Measurements from ENCODE around the gene GCC2.
"Not testable (repeated sequence)": the region's sequence is repeated elsewhere in the genome, so short reads cannot be mapped to it uniquely, and the experiment has no call there.

Gene GCC2

DNA sequence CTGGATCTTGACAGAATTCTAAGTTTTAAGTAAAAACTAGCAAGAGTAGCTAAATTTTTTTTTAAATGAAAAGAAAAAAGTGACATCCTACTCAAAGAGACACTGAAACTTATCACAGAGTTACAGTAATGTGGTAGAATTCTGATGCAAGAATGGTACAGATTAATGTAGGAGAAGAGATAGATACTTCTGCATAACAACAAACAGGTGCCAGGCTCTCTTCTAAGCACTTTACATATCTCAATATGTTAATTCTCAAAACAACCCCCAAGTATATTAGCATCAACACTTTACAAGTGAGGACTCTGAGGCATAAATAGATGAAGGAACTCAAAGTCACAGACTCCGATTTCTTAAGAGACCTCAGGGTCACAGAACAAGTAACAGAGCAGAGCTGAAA lies 28.1 kb downstream of the GCC2 start:
- Histone ChIP-seq H3K9ac (no peak overlapping the region), H3K4me3 (ENCODE audit: low read depth, low read length) (no peak overlapping the region), H2AFZ (no peak overlapping the region), H3K4me1 (no peaks in the 10 kb centered on the region), H3K79me2 (no peaks in the 10 kb centered on the region), H3K27ac (no peak overlapping the region), H3K27me3 (ENCODE audit: control insufficient read depth, insufficient read depth, low read length) (no peaks in the 10 kb centered on the region), H3K9me3 (ENCODE audit: control insufficient read depth, low read length) (no peaks in the 10 kb centered on the region), H3K4me2 (ENCODE audit: low read length) (no peak overlapping the region), H3K36me3 (ENCODE audit: control insufficient read depth, insufficient read depth, low read length) (no peaks in the 10 kb centered on the region)
- TF ChIP-seq, protein P1, sequence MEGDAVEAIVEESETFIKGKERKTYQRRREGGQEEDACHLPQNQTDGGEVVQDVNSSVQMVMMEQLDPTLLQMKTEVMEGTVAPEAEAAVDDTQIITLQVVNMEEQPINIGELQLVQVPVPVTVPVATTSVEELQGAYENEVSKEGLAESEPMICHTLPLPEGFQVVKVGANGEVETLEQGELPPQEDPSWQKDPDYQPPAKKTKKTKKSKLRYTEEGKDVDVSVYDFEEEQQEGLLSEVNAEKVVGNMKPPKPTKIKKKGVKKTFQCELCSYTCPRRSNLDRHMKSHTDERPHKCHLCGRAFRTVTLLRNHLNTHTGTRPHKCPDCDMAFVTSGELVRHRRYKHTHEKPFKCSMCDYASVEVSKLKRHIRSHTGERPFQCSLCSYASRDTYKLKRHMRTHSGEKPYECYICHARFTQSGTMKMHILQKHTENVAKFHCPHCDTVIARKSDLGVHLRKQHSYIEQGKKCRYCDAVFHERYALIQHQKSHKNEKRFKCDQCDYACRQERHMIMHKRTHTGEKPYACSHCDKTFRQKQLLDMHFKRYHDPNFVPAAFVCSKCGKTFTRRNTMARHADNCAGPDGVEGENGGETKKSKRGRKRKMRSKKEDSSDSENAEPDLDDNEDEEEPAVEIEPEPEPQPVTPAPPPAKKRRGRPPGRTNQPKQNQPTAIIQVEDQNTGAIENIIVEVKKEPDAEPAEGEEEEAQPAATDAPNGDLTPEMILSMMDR (IDR thresholded peaks at IDR 0.05) = no peak

DNA sequence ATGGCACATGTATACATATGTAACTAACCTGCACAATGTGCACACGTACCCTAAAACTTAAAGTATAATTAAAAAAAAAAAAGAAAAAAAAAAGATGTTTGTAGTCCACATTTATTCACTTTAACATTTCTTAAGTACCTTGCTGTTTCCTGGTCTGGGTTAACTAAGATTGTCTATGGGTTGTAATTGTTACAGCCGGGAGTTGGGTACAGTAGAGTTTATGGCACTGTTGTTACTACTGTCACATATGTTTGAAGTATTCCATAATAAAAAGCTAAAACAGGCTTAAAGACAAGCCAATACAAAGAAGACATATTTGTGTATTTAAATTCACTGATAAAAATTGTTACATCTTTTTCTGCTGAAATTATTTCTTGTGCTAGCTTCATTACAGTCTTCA lies 36.2 kb downstream of the GCC2 start:
- no peak overlapping the region for H3K4me3 ChIP-seq (ENCODE audit: low read depth, low read length)
- no peak overlapping the region for H3K4me2 ChIP-seq (ENCODE audit: low read length)
- H3K79me2 ChIP-seq = no peaks in the 10 kb centered on the region
- no peak overlapping the region for H2AFZ ChIP-seq
- TF ChIP-seq, protein P1 (IDR thresholded peaks at IDR 0.05) = no peak
- H3K27me3 ChIP-seq (ENCODE audit: control insufficient read depth, insufficient read depth, low read length) = no peaks in the 10 kb centered on the region
- H3K27ac ChIP-seq = no peak overlapping the region
- no peak overlapping the region for H3K9ac ChIP-seq
- no peaks in the 10 kb centered on the region for H3K9me3 ChIP-seq (ENCODE audit: control insufficient read depth, low read length)
- H3K4me1 ChIP-seq = no peaks in the 10 kb centered on the region
- H3K36me3 ChIP-seq (ENCODE audit: control insufficient read depth, insufficient read depth, low read length) = no peaks in the 10 kb centered on the region

DNA sequence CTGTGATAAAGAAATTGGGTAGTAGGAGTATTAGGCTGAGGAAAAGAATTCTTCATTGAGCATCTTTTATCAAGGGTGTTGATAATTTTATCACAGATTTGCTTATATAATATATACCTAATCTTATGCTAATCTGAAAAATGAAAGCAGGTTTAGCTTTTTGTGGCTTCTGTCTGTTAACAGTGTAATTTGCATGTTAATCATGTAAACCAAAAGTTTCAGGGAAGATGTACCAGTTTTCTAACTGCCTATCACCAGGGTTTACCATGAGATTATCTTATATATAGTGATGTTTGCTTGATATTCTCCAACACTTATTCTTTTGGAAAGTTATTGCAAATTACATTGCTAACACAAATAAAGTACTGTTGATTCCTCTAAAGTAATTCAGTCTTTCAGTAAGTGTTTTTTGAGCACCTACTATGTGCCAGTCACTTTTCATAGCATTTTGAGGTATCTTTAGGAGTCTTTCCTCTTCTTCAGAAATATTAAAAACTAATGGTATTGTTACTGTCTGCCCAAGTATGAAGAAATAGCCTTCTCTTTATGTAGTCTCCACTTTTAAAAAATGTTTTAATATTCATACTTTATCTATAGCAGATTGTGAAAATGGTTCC lies 41.6 kb downstream of the GCC2 start:
- no peak overlapping the region for H3K9ac ChIP-seq
- no peak overlapping the region for H2AFZ ChIP-seq
- H3K4me2 ChIP-seq (ENCODE audit: low read length) = no peak overlapping the region
- TF ChIP-seq, protein P1 (IDR thresholded peaks at IDR 0.05) = no peak
- H3K27ac ChIP-seq = no peak overlapping the region
- H3K9me3 ChIP-seq (ENCODE audit: control insufficient read depth, low read length) = no peaks in the 10 kb centered on the region
- no peaks in the 10 kb centered on the region for H3K4me1 ChIP-seq
- no peak overlapping the region for H3K4me3 ChIP-seq (ENCODE audit: low read depth, low read length)
- no peaks in the 10 kb centered on the region for H3K79me2 ChIP-seq
- no peaks in the 10 kb centered on the region for H3K27me3 ChIP-seq (ENCODE audit: control insufficient read depth, insufficient read depth, low read length)
- no peaks in the 10 kb centered on the region for H3K36me3 ChIP-seq (ENCODE audit: control insufficient read depth, insufficient read depth, low read length)

DNA sequence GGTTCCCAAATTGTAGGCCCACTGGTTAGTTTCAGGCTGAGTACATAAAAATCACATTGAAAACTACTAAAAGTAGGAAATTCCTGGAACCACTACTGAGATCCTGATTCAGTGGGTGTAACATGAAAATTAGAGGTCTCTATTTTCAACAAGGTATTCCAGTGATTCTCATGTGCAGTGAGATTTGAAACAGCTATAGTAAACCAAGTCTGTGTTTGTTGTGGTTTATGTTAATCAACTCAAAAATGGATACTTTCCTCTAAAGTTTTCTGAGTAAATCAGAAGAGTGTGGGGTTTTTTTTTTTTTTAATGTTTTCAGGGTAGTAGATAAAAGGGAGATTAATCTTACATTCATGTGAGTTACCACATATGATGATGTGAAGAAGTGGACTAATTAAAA lies 42.8 kb downstream of the GCC2 start:
- Histone ChIP-seq H3K9me3 (ENCODE audit: control insufficient read depth, low read length) (no peaks in the 10 kb centered on the region), H3K27ac (no peak overlapping the region), H3K4me3 (ENCODE audit: low read depth, low read length) (no peak overlapping the region), H3K36me3 (ENCODE audit: control insufficient read depth, insufficient read depth, low read length) (no peaks in the 10 kb centered on the region), H3K4me2 (ENCODE audit: low read length) (no peak overlapping the region), H3K4me1 (no peaks in the 10 kb centered on the region), H3K27me3 (ENCODE audit: control insufficient read depth, insufficient read depth, low read length) (no peaks in the 10 kb centered on the region), H3K79me2 (no peaks in the 10 kb centered on the region), H3K9ac (no peak overlapping the region), H2AFZ (no peak overlapping the region)
- TF ChIP-seq, protein P1 (IDR thresholded peaks at IDR 0.05) = no peak

DNA sequence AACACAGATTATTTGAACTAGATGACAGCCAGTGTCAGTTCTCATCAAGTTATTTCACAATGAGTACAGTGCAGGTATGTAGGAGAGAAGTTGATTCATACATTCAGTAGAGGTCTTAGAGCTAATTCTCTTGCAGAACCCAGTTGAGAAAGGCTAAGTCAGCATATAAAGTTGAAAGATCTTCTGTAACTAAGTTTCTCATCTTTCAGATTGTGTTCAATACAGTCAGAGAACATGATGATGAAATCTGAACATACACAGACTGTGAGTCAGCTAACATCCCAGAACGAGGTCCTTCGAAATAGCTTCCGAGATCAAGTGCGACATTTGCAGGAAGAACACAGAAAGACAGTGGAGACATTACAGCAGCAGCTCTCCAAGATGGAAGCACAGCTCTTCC lies 43.4 kb downstream of the GCC2 start:
- TF ChIP-seq, protein P1 (IDR thresholded peaks at IDR 0.05) = no peak
- no peak overlapping the region for H3K4me2 ChIP-seq (ENCODE audit: low read length)
- no peaks in the 10 kb centered on the region for H3K79me2 ChIP-seq
- H3K27me3 ChIP-seq (ENCODE audit: control insufficient read depth, insufficient read depth, low read length) = no peaks in the 10 kb centered on the region
- H3K4me3 ChIP-seq (ENCODE audit: low read depth, low read length) = no peak overlapping the region
- H3K36me3 ChIP-seq (ENCODE audit: control insufficient read depth, insufficient read depth, low read length) = no peaks in the 10 kb centered on the region
- H3K27ac ChIP-seq = no peak overlapping the region
- H3K9me3 ChIP-seq (ENCODE audit: control insufficient read depth, low read length) = no peaks in the 10 kb centered on the region
- no peak overlapping the region for H3K9ac ChIP-seq
- no peaks in the 10 kb centered on the region for H3K4me1 ChIP-seq
- no peak overlapping the region for H2AFZ ChIP-seq

DNA sequence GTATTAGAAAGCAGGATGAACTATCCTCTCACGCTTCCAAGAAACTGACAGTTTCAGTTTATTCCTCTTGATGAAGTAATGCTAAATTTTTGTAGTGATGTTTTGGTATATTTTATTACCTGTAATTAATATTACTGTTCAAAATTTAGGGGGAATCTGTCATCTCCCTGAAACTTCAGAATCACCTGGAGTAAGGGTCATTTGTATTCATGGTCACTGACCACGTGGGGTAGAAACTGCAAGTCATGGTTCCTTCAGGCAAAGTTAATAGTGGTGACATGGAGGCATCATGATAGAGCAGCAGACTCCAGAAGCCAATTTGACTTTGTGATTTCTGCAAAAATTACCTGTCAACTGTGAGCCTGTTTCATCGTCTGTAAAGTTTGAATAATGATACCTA lies 47.2 kb downstream of the GCC2 start:
- H3K4me1 ChIP-seq; H3K79me2 ChIP-seq; H3K36me3 ChIP-seq (ENCODE audit: control insufficient read depth, insufficient read depth, low read length); H2AFZ ChIP-seq; H3K9ac ChIP-seq; H3K27ac ChIP-seq; H3K9me3 ChIP-seq (ENCODE audit: control insufficient read depth, low read length); H3K4me3 ChIP-seq (ENCODE audit: low read depth, low read length); H3K27me3 ChIP-seq (ENCODE audit: control insufficient read depth, insufficient read depth, low read length); H3K4me2 ChIP-seq (ENCODE audit: low read length): not testable (repeated sequence)

DNA sequence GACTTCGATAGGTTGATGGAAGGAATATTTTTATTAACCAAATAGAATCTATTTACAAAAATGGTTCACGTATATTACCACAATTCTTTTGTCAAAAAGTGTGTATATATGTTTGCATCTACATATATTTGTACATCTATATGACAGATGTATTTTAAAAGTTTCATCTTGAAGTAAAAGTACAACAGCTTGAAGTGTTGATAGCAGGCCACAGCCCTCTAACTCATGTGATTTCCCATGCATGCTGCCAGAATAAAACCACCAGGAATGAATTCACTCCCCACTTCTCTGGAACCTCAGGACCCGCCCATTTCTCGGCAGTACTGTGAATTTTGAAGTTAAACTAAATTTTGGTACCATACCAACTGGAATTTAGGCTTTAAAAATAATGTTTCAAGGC lies 58.6 kb downstream of the GCC2 start:
- not testable (repeated sequence) for H3K9ac ChIP-seq; H3K4me3 ChIP-seq (ENCODE audit: low read depth, low read length); H3K27ac ChIP-seq

More for the DNA sequence above, 58.6 kb downstream of the GCC2 start:
- H3K27me3 ChIP-seq (ENCODE audit: control insufficient read depth, insufficient read depth, low read length); H3K4me2 ChIP-seq (ENCODE audit: low read length); H3K4me1 ChIP-seq; H3K79me2 ChIP-seq; H3K36me3 ChIP-seq (ENCODE audit: control insufficient read depth, insufficient read depth, low read length); H3K9me3 ChIP-seq (ENCODE audit: control insufficient read depth, low read length); H2AFZ ChIP-seq: not testable (repeated sequence)
